Neuronal stem cell (in vitro differentiated cells): ENCODE measurements around the gene CCR7.

Experiments
- DNase-seq: peaks from one replicate; pipeline ENCODE4 v3.0.0-alpha.2; 2013; ENCODE audit warnings: low spot score
- H2AFZ ChIP-seq: one replicate; pipeline ENCODE4 v1.6.1; 2013; ENCODE audit warnings: mild to moderate bottlenecking, low read length, inconsistent platforms
- H2AK5ac ChIP-seq: 2 replicates; pipeline ENCODE4 v1.6.1; 2013; ENCODE audit warnings: low read depth, mild to moderate bottlenecking, inconsistent platforms, low read length, moderate library complexity, mixed read lengths
- H2BK120ac ChIP-seq: 2 replicates; pipeline ENCODE4 v1.6.1; 2013; ENCODE audit warnings: low read depth, mild to moderate bottlenecking, inconsistent platforms, low read length, moderate library complexity, mixed read lengths
- H2BK12ac ChIP-seq: one replicate; pipeline ENCODE4 v1.6.1; 2013; ENCODE audit warnings: low read length, inconsistent platforms
- H2BK15ac ChIP-seq: 2 replicates; pipeline ENCODE4 v1.6.1; 2013; ENCODE audit warnings: mild to moderate bottlenecking, low read length, inconsistent platforms, mixed read lengths
- H2BK5ac ChIP-seq: one replicate; pipeline ENCODE4 v1.6.1; 2013; ENCODE audit warnings: inconsistent platforms, mild to moderate bottlenecking, low read length, moderate library complexity
- H3K14ac ChIP-seq: one replicate; pipeline ENCODE4 v1.6.1; 2013; ENCODE audit warnings: low read length, inconsistent platforms
- H3K18ac ChIP-seq: 2 replicates; pipeline ENCODE4 v1.6.1; 2013; ENCODE audit warnings: low read length, inconsistent platforms
- H3K23ac ChIP-seq: 2 replicates; pipeline ENCODE4 v1.6.1; 2013; ENCODE audit warnings: low read depth, mild to moderate bottlenecking, mixed read lengths, low read length, inconsistent platforms; ENCODE audit not compliant: poor library complexity
- H3K27ac ChIP-seq: replicated peaks from 3 replicates; pipeline ENCODE4 v1.5.1; 2013; ENCODE audit warnings: low read length, inconsistent platforms
- H3K27me3 ChIP-seq, 3 experiments: 2 replicates each; pipeline ENCODE4 v1.6.1; 2013; ENCODE audit warnings: low read length in 3 of 3, mild to moderate bottlenecking in 2 of 3, inconsistent platforms in 1 of 3, low read depth in 1 of 3, mixed read lengths in 1 of 3, moderate library complexity in 1 of 3; ENCODE audit not compliant: control insufficient read depth in 3 of 3, insufficient read depth in 3 of 3
- H3K36me3 ChIP-seq, 2 donors: replicated peaks in 1 of 2; 2 replicates each; pipeline ENCODE4 v1.6.1; 2013; ENCODE audit warnings: low read length in 2 of 2; ENCODE audit not compliant: control insufficient read depth in 2 of 2, insufficient read depth in 2 of 2
- H3K4ac ChIP-seq: 2 replicates; pipeline ENCODE4 v1.6.1; 2013; ENCODE audit warnings: inconsistent platforms, mild to moderate bottlenecking, low read length, moderate library complexity
- H3K4me1 ChIP-seq, 2 donors: 1 replicate in 1 of 2; 2 replicates in 1 of 2; pipeline ENCODE4 v1.6.1; 2013; ENCODE audit warnings: low read length in 2 of 2, low read depth in 1 of 2; ENCODE audit not compliant: control insufficient read depth in 2 of 2, insufficient read depth in 1 of 2
- H3K4me2 ChIP-seq: one replicate; pipeline ENCODE4 v1.6.1; 2013; ENCODE audit warnings: mild to moderate bottlenecking, low read length, inconsistent platforms; ENCODE audit not compliant: insufficient read depth, poor library complexity, severe bottlenecking
- H3K4me3 ChIP-seq, 2 donors: 2 replicates each; pipeline ENCODE4 v1.5.1; 2013; ENCODE audit warnings: low read length in 2 of 2, mild to moderate bottlenecking in 2 of 2, inconsistent platforms in 1 of 2, moderate library complexity in 1 of 2
- H3K79me1 ChIP-seq: one replicate; pipeline ENCODE4 v1.6.1; 2013; ENCODE audit warnings: low read depth, mild to moderate bottlenecking, inconsistent platforms, low read length, moderate library complexity
- H3K9ac ChIP-seq: one replicate; pipeline ENCODE4 v1.6.1; 2013; ENCODE audit warnings: mild to moderate bottlenecking, low read depth, low read length, inconsistent platforms; ENCODE audit not compliant: poor library complexity
- H3K9me3 ChIP-seq, 2 donors: replicated peaks in 1 of 2; 2 replicates each; pipeline versions ENCODE3 to v1.6.1; 2013; ENCODE audit warnings: low read length in 2 of 2, mild to moderate bottlenecking in 2 of 2, inconsistent platforms in 1 of 2, low read depth in 1 of 2, mixed read lengths in 1 of 2, moderate library complexity in 1 of 2; ENCODE audit not compliant: control insufficient read depth in 2 of 2, insufficient read depth in 1 of 2
- H4K8ac ChIP-seq: one replicate; pipeline ENCODE4 v1.6.1; 2013; ENCODE audit warnings: low read depth, mild to moderate bottlenecking, inconsistent platforms, low read length, moderate library complexity
- H4K91ac ChIP-seq: one replicate; pipeline ENCODE4 v1.6.1; 2013; ENCODE audit warnings: low read length, low read depth, mild to moderate bottlenecking, inconsistent platforms; ENCODE audit not compliant: poor library complexity
- WGBS, 2 donors: extraction: QIAGEN DNeasy Blood & Tissue Kit; methylation state at CpG; one replicate each; pipeline ENCODE4 v1.1.7; 2013; ENCODE audit warnings: missing lambda C conversion rate in 2 of 2, mixed read lengths in 1 of 2; ENCODE audit not compliant: insufficient read length in 2 of 2, insufficient replicate concordance in 1 of 2; ENCODE audit errors: extremely low coverage in 2 of 2; 5-methylcytosine and 5-hydroxymethylcytosine counted together

Gene CCR7

DNA sequence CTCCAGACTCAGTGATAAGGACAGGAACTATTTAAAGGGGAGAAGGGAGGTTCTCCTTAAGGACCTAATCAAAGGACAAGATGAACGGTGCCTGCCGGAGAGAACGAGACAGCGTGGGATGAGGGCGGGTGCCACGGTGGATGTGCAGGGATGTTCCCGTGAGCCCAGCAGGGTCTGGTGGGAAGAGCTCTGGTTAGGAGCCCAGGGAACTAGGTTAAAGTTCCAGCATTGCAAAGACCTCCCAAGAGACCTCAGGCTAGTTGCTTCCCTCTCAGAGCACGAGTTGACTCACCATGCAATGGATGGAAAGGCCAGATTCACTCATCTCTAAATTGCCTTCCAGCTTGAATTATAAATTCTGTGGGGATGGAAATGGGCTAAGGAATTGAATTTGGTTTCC is 14.7 kb downstream of the CCR7 start:
- no CpG with 5 or more reads among the region's 8 CpGs for WGBS, 2 donors
- Histone ChIP-seq H3K9me3 (no peaks in the 10 kb centered on the region), H3K9ac (no peak overlapping the region), H3K79me1 (no peaks in the 10 kb centered on the region), H3K4me2 (no peak overlapping the region), H2AFZ (no peak overlapping the region), H3K23ac (no peak overlapping the region), H3K14ac (no peak overlapping the region), H2BK12ac (no peak overlapping the region), H3K18ac (no peak overlapping the region), H2BK120ac (no peak overlapping the region), H3K27ac (no peak overlapping the region), H3K36me3 (no peaks in the 10 kb centered on the region), H2AK5ac (no peak overlapping the region), H4K91ac (no peak overlapping the region), H2BK15ac (no peak overlapping the region), H3K27me3 (no peaks in the 10 kb centered on the region), H2BK5ac (no peak overlapping the region), H3K4me1 (peaks cover 19 to 25% of the 10 kb centered on the region in 2 donors), H3K4ac (no peak overlapping the region), H3K4me3 (no peak overlapping the region), H4K8ac (no peak overlapping the region)
- no peak for DNase-seq

DNA sequence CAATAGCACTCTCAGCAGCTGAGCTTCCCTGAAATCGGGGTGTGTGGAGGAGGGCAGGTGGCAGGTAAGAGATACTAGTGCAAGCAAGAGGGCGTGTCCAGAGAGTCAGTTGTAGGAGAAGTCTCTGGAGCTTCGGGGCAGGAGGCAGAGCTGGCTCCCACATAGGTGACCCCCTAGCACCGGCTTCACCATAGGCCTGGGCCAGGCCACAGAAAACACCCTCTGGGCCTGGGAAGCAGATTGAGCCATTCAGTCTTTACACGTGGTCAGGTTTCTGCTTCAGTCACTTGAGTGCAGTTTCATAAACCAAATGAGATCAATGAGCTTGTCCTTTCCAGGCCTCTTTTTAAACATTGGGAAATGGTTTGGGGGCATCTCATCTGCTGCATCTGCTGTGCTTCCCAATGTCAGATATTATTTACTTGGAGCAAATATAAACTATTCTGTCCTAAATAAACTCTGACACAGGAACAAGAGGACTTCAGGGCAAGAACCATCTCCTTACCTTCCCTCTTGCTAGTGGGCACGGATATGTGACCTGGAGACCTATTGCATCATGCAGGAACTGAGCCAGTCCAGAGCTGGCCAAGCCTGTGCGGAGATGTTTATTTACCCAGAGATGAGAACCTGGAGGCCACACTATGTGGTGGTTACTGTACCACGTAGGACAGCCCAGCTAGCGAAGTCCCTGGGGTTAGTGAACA is 16.1 kb downstream of the CCR7 start:
- no peak for DNase-seq
- H3K4me2 ChIP-seq: no peak overlapping the region
- no peaks in the 10 kb centered on the region for H3K9me3 ChIP-seq

DNA sequence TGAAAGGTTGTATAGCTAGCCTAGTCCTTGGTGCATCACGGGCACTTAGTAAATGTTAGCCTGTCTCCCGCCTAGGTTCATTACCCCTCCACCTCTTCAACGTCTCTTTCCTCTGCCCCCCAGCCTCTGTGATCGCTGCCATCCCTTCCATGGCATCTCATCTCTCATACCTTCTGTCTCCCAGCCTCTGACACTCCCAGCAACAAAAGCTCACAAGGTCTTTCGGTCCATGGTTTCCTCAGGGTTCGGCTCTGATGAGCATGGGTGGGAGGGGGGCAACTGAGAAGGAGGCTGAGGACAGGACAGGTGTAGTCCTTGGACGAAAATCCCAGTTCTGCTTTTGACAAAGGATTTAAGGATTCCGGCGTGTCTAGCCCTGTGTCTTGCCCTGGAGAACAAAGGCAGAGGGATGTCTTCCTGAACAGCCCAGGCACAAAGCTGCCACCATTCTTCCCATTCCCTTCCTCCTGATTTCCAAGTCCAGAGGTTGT is 16.7 kb downstream of the CCR7 start:
- Histone ChIP-seq H3K27ac (no peak overlapping the region), H3K9ac (no peak overlapping the region), H2BK5ac (no peak overlapping the region), H3K27me3 (no peaks in the 10 kb centered on the region), H2AFZ (peak overlapping the region; percentile 75), H3K4me3 (no peak overlapping the region), H2AK5ac (no peak overlapping the region), H2BK15ac (no peak overlapping the region), H3K14ac (no peak overlapping the region), H3K9me3 (no peaks in the 10 kb centered on the region), H3K23ac (no peak overlapping the region), H3K18ac (no peak overlapping the region), H2BK120ac (no peak overlapping the region), H3K4me1 (peaks cover 12 to 20% of the 10 kb centered on the region in 2 donors), H4K91ac (no peak overlapping the region), H3K79me1 (no peaks in the 10 kb centered on the region), H3K4me2 (no peak overlapping the region), H3K4ac (no peak overlapping the region), H2BK12ac (no peak overlapping the region), H4K8ac (no peak overlapping the region), H3K36me3 (no peaks in the 10 kb centered on the region)
- WGBS, 2 donors: no CpG with 5 or more reads among the region's 9 CpGs
- no peak for DNase-seq

More for the DNA sequence above, 16.1 kb downstream of the CCR7 start:
- Histone ChIP-seq H3K23ac (no peak overlapping the region), H4K91ac (no peak overlapping the region), H3K4me3 (no peak overlapping the region), H3K4me1 (peaks cover 16 to 23% of the 10 kb centered on the region in 2 donors), H3K9ac (no peak overlapping the region), H3K18ac (no peak overlapping the region), H2AK5ac (no peak overlapping the region), H3K36me3 (no peaks in the 10 kb centered on the region), H3K27me3 (no peaks in the 10 kb centered on the region), H3K4ac (no peak overlapping the region), H2AFZ (peak overlapping the region; percentile 75), H2BK12ac (no peak overlapping the region), H2BK5ac (no peak overlapping the region), H2BK120ac (no peak overlapping the region), H3K27ac (no peak overlapping the region), H3K14ac (no peak overlapping the region), H3K79me1 (no peaks in the 10 kb centered on the region), H2BK15ac (no peak overlapping the region), H4K8ac (no peak overlapping the region)
- WGBS, 2 donors: no CpG with 5 or more reads among the region's 9 CpGs

GRCh38 chr17:40547785-40548478 is 17.3 kb downstream of the CCR7 start:
- Histone ChIP-seq H2BK5ac (peak overlapping the region; percentile 40), H3K9me3 (no peaks in the 10 kb centered on the region), H3K9ac (no peak overlapping the region), H3K27ac (no peak overlapping the region), H3K4me1 (peaks cover 12 to 23% of the 10 kb centered on the region in 2 donors), H3K4me2 (no peak overlapping the region), H2BK120ac (peak overlapping the region; percentile 72), H3K23ac (no peak overlapping the region), H2BK12ac (no peak overlapping the region), H3K79me1 (no peaks in the 10 kb centered on the region), H3K14ac (no peak overlapping the region), H4K8ac (no peak overlapping the region), H3K4ac (no peak overlapping the region), H3K36me3 (no peaks in the 10 kb centered on the region), H3K4me3 (no peak overlapping the region), H3K18ac (peak overlapping the region; percentile 87), H4K91ac (no peak overlapping the region), H2AFZ (peak overlapping the region; percentile 60), H3K27me3 (no peaks in the 10 kb centered on the region), H2AK5ac (peak overlapping the region; percentile 22), H2BK15ac (peak overlapping the region; percentile 96)
- no peak for DNase-seq
- WGBS, 2 donors: no CpG with 5 or more reads among the region's 2 CpGs
